ENCODE results near the gene PROZ.
A peak's percentile ranks its signal among the peaks of the same experiment; 100 is the strongest.

PROZ gene

GRCh38 chr13:113205428-113205931 lies 47.0 kb downstream of the PROZ start:
- no peak for DNase-seq (ENCODE audit: low read depth)

DNA sequence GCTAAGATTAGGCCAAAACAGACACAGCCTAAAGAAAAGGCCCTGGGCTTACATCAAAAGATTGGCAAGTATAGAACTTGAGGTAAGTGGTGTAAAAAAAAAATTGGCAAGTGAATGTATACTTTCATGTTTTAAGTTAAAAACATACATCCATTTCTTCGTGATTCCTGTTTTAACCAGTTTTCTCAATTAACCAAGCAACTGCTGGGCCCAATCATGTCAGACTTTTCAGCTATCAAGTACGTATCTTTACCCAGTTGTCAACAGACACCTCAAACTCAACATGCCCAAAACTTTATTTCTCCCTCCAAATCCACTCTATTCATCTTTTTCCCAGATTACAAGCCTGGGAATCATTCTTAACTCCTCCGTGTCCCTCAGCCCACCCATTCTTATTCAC lies 49.0 kb downstream of the PROZ start:
- no peak for DNase-seq (ENCODE audit: low read depth)

DNA sequence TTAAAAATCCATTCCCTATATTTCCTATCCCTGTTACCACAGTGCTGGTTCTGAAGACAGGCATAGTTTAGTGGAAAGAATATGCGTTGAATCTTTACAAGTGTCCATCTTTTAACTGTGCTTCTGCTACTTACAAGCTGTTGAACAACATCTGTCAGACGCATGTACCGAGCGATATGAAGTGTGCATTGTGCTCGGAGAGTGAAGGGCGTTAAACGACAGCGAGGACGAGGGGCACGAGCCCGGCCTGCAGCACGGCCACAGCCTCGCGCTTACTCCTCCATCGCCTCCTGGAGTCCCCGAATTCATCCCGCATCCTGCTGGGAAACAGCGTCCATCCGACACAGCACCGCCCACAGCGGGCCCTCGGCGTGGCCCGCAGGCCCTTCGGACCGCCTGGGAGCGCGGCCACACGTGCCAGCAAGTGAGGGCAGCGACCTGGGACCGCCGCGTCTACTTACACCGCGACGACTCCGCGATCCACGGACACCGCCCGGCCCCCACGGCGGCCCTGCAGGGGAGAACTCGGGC lies 49.5 kb downstream of the PROZ start:
- DNase-seq (ENCODE audit: low read depth), result no peak

GRCh38 chr13:113208421-113209335 lies 50.2 kb downstream of the PROZ start, which contains the start of gene PCID2:
PCID2 (minus strand) TSS chr13:113208669; CDS start chr13:113208634, 35 bp downstream.
- peak; percentile 83 for DNase-seq (ENCODE audit: low read depth)

- peak; percentile 63 for DNase-seq (ENCODE audit: low read depth)
Measured at GRCh38 chr13:113209336-113209758, 50.9 kb downstream of the PROZ start, which contains the start of gene CUL4A. CUL4A (plus strand) TSS chr13:113209613; CDS start chr13:113209628, 15 bp downstream.

DNA sequence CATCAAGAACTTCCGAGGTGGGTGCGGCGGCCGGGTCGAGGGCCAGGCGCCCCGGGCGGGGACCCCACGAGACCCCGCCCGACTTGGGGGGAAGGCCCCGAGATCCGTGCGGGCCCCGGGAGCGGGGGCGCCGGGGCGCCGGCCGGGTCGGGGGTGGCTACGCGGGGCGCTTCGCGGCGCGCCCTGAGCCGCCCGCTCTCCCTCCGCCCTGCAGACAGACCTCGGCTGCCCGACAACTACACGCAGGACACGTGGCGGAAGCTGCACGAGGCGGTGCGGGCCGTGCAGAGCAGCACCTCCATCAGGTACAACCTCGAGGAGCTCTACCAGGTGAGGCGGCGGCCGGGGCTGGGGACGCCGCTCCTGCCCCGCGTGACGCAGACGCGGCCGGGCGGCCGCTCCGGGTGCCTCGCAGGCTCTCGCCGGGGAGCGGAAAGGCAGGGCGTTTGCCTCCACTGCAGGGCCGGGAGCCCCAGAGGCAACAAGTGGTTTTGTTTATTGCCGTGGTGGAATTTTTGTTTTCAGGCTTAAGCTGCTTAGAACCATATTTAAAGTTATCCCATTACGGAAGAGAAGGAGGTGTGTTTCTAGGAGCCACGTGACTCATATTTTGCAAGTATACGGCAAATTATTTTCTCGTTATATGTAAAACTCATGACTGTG lies 51.4 kb downstream of the PROZ start:
- DNase-seq (ENCODE audit: low read depth), result peak; percentile 57

DNA sequence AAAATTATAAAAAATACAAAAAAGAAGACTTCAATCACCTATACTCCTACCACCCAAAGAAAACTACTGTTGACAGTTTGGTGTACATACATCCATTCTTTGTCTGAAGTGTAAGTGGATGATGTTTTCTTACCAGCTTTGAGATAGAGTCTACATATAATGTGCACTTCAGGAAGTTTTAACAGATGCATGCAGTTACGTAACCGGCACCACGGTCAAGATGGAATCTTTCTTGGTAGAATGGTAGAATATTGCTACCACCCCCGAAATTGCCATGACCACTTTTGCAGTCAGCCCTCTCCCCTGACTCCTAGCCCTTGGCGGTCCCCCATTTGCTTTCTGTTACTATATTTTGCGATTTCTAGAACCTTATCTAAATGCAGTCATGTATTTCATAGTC lies 52.4 kb downstream of the PROZ start:
- no peak for DNase-seq (ENCODE audit: low read depth)

DNA sequence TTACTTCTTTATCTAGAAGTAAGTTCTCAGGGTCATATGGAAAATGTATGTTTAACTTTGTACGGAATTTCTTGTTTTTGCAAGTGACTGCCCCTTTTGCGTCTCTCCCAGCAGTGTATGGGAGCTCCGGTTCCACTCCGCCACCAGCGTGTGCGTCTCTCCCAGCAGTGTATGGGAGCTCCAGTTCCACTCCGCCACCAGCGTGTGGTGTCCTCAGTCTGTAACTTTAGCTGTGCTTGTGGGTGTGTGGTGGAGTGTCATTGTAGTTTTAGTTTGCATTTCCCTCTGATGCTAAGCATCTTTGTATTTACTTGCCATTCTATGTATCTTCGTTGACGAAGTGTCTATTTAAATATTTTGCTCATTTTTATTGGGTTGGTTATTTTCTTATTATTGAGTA lies 53.3 kb downstream of the PROZ start:
- no peak for DNase-seq (ENCODE audit: low read depth)

DNA sequence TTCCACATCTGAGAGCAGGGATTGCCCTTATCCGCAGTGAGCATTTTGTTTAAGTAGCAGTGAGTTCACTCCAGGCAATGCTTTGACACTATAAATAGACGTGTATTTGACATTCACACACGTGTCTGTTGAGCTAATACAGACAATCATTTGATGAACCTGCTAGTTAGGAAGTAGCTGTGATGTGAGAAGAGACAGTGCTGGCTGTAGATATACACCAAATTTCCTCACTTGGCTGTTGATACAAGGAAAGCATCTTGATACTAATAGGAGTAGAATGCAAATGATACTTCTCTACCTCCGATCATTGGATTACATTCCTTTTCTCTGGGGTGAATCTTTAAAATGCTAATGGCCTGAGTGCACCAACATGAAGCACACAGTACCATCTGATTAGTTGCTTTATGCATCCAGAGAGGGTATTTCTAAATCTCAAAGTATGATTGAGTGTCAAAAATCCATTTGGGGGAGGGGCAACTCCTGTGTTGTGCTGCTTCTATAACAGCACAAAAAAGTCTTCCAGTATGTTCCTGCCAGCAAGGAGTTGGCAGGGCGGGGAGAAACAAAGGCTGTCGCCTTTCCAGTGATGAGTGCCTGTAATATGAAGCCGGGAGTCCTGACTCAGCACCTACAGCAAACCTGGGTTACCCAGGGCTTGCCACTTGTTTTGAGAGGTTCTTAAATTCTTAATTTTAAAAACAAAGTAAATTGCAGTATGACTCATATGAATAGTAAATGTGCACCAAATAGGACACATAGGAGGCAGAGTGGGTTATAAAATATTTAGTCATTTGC lies 58.0 kb downstream of the PROZ start:
- DNase-seq (ENCODE audit: low read depth), result no peak

DNA sequence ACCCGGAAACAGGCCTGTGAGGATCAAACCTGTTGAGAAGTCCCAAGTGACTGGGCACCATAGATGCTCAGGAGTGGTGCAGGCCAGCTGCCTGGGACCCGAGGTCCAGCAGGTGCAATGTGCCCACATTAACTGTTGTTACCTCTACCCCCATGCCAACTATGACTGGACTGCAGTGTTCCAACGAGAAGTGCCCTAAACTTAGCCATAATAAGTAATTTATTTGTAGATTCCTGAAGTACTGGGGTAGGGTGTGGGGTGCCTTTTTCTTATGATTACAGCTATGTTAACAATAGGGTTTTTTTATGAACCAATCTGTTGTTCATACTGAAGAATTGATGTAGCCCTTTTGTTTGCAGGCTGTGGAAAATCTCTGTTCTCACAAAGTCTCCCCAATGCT lies 60.1 kb downstream of the PROZ start:
- DNase-seq (ENCODE audit: low read depth), result no peak

GRCh38 chr13:113219256-113219940 lies 61.0 kb downstream of the PROZ start:
- no peak for DNase-seq (ENCODE audit: low read depth)

- no peak for DNase-seq (ENCODE audit: low read depth)
Measured at GRCh38 chr13:113220141-113220598, 61.7 kb downstream of the PROZ start.

GRCh38 chr13:113220877-113221276 lies 62.4 kb downstream of the PROZ start:
- DNase-seq (ENCODE audit: low read depth), result no peak

Data from stimulated activated CD8-positive, alpha-beta memory T cell treated with anti-CD3 and anti-CD28 coated beads, Interleukin-12 subunit alpha, Interleukin-12 subunit beta, amount 100 ng/mL, for 4 hours (primary cell).